Stomach (tissue), 4 donors: ENCODE data around the gene DDAH1.

Source experiments
- CTCF ChIP-seq, 7 experiments: fragments of 450-650 bp in 4 of 7; fragments of 200-600 bp in 3 of 7; sonication (generic) in 3 of 7; IDR thresholded peaks; one replicate each; pipeline ENCODE4 v1.5.1; 2016 to 2019; ENCODE audit warnings: antibody characterized with exemption in 7 of 7, control low read depth in 2 of 7, mild to moderate bottlenecking in 1 of 7
- EP300 ChIP-seq: sonication (generic); formaldehyde crosslinking; IDR thresholded peaks from one replicate; pipeline ENCODE4 v1.6.1; 2017; ENCODE audit warnings: antibody characterized with exemption
- POLR2A ChIP-seq, 4 donors: fragments of 450-650 bp; IDR thresholded peaks; one replicate each; pipeline ENCODE4 v1.6.1; 2016; ENCODE audit warnings: antibody characterized with exemption in 4 of 4, control low read depth in 2 of 4, mild to moderate bottlenecking in 1 of 4, moderate library complexity in 1 of 4
- POLR2AphosphoS5 ChIP-seq, 3 donors: sonication (generic); formaldehyde crosslinking; IDR thresholded peaks; one replicate each; pipeline ENCODE4 v1.6.1; 2016; ENCODE audit warnings: antibody characterized with exemption in 3 of 3

DNA sequence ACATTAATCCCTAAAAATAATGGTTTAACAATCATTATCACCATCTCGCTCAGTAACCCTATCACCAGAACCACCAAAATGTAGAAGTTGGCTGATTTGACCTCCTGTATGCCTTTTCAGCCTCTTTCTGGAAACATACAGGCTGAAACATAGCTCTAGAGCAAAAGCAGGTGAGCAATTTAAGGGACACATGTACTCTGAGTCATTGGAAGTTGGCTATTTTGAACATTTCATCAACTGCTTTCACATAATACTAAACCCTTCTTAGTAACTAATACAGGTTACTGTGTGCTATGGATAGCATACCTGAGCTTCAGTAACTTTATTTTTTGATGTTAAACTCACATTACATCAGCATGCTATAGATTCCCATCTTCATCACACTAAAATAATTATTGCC is 19.8 kb upstream of the DDAH1 start:
- TF ChIP-seq CTCF (IDR thresholded peaks at IDR 0.05) = no peak
- no peak for TF ChIP-seq POLR2AphosphoS5 (IDR thresholded peaks at IDR 0.05)
- TF ChIP-seq POLR2A (IDR thresholded peaks at IDR 0.05) = no peak
- no peak for TF ChIP-seq EP300
